RWPE1 (cell line): ENCODE results near the gene NOL9.

Experiments used
- CTCF ChIA-PET: fragments of 350-600 bp; sonication (Branson Sonifier 250); formaldehyde crosslinking; extraction: SDS; loops from one replicate; lab custom pipeline; 2021; lab: Yijun Ruan, JAX
- POLR2A ChIA-PET: fragments of 400-600 bp; formaldehyde crosslinking; extraction: SDS; loops from one replicate; lab custom pipeline; 2020; ENCODE audit warnings: antibody characterized with exemption; ENCODE audit not compliant: low non-redundant PET; lab: Yijun Ruan, JAX
- DNase-seq: peaks from one replicate; pipeline ENCODE4 v3.0.0; 2012; ENCODE audit warnings: low spot score
- H3K27ac ChIP-seq: fragments of 450-650 bp; 2 replicates; pipeline ENCODE4 v1.5.1; 2017
- TF ChIP-seq, protein P1 (sequence below): fragments of 450-650 bp; conservative IDR thresholded peaks from 2 replicates; pipeline ENCODE4 v1.5.1; 2017; ENCODE audit warnings: low read depth, mild to moderate bottlenecking

The NOL9 gene

DNA sequence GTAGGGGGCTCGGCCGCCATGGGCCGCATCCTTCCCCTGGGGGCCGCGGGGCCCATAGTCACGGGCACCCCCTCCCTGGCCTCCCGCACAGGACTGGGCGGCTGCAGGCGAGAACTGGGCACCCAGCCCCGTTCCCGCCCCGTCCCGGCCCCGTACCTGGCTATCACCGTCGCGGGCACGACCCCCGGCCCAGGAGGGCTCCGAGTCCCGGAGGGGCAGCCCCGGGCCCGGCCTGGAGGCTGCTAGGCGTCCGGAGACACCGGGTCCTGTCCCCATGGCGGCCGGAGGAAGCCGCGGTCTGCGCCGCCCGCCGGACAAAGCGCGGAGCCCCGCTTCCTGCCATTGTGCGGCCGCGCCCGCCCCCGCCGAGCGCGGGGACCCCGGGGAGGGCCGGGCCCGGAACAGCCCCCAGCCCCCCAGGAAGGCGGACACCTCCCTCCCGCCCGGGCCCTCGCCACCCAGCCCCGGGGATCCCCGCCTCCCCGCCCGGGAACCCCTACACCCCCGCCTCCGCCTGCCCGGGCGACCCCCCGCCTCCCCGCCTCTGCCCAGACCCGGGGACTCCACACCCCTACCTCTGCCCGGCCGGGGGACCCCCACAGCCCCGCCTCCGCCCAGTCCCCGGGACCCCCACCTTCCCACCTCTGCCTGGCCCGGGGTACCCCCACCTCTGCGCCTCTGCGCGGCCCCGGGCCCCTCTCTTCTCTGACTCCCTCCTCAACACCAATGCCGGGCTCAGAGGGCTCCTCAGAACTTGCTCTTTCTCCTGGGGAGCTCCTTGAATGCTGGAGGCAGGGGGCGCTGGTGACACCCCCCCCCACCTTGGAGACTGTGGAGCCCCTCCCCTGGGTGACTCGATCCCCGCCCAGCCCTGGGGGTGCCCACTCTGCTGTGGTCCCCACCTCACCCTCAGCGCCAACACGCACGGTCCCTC, 68.9 kb downstream of the NOL9 start:
- ChIA-PET CTCF (interaction anchor here (0.5 to 1.4 kb wide), 15 partner anchors 13 to 360 kb away, joined by 3 to 5 read pairs (median 3); no protein-coding TSS in a partner anchor), POLR2A (no interaction called here)
- TF ChIP-seq, protein P1, sequence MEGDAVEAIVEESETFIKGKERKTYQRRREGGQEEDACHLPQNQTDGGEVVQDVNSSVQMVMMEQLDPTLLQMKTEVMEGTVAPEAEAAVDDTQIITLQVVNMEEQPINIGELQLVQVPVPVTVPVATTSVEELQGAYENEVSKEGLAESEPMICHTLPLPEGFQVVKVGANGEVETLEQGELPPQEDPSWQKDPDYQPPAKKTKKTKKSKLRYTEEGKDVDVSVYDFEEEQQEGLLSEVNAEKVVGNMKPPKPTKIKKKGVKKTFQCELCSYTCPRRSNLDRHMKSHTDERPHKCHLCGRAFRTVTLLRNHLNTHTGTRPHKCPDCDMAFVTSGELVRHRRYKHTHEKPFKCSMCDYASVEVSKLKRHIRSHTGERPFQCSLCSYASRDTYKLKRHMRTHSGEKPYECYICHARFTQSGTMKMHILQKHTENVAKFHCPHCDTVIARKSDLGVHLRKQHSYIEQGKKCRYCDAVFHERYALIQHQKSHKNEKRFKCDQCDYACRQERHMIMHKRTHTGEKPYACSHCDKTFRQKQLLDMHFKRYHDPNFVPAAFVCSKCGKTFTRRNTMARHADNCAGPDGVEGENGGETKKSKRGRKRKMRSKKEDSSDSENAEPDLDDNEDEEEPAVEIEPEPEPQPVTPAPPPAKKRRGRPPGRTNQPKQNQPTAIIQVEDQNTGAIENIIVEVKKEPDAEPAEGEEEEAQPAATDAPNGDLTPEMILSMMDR, result no peak
- H3K27ac ChIP-seq, result peak overlapping the region; percentile 100
- DNase-seq, result no peak

DNA sequence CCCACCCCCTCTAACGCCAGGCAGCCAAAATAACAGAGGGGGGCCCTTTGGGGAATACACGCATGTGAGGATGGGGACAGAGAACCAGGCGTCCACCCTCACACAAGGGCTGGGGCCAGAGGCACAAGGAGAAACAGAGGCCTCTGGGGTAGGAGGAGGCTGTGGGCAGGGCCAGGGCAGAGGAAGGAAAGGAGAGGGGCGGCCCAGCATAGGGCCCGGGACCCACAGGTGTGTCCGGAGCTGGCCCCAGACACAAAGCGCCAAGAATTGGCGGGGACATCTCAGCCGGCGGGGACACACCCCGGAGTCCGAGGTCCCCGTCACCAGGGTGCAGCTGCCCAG, 69.5 kb downstream of the NOL9 start:
- POLR2A ChIA-PET, result no interaction called here
- DNase-seq, result no peak
- CTCF ChIA-PET, result interaction anchor here (0.6 to 1.1 kb wide), 2 partner anchors 13 to 128 kb away, joined by 3 read pairs; no protein-coding TSS in a partner anchor
- TF ChIP-seq, protein P1, result no peak
- H3K27ac ChIP-seq, result peak overlapping the region; percentile 100

DNA sequence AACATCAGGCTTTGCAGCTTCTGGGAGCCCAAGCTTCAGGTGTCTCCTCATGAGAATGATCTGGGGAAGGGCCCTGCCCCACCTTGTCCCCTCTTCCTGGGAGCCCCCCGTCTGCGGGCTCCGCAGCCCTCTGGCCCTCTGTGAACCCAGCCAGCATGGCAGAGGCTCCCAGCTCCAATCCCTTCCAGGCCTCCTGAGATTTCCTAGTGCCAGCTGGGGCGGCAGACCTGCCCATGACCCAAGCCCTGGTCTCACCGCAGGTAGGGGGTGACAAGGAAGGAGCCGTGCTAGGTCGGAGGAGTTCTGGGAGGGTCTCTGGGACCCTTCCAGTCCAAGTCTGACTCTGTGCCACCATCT, 70.6 kb downstream of the NOL9 start:
- peak overlapping the region; percentile 100 for H3K27ac ChIP-seq
- TF ChIP-seq, protein P1, result no peak
- DNase-seq, result no peak
- POLR2A ChIA-PET, result no interaction called here
- CTCF ChIA-PET, result interaction anchor here (0.7 to 1.1 kb wide), 2 partner anchors 8 to 11 kb away, joined by 3 to 5 read pairs; no protein-coding TSS in a partner anchor

DNA sequence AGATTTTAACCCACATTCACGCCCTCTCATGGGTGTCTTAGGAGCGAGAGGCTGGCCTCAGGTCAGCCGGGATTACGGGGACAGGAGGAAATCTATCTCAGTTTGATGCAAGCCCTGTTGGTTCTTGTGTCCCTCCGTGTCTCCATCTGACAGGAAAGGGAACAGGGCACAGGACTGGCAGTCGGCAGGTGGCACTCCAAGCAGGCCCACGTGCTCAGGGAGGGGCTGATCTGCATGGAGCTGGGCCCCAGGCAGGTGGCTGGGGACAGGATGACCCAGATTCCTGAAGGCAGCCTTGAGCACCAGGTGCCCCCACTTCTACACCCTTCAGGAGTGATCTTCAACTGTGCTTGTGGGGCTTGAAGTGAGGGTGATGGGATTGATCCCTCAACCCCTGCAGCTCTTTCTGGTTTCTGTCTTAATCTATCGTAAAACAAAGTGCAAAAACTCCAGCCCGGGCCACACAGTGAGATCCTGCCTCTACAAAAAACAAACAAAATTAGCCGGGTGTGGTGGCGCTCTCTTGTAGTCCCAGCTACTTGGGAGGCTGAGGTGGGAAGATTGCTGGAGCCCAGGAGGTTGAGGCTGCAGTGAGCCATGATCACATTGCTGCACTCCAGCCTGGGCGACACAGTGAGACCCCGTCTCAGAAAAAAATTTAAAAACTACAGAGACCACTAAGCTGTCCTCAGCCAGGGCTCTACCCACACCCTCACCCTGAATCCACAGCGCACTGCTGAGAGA, 71.1 kb downstream of the NOL9 start:
- ChIA-PET CTCF (interaction anchor here (0.6 to 1.1 kb wide), 2 partner anchors 11 to 351 kb away, joined by 3 to 7 read pairs; no protein-coding TSS in a partner anchor), POLR2A (no interaction called here)
- H3K27ac ChIP-seq, result peak overlapping the region; percentile 100
- DNase-seq, result no peak
- TF ChIP-seq, protein P1, result no peak

DNA sequence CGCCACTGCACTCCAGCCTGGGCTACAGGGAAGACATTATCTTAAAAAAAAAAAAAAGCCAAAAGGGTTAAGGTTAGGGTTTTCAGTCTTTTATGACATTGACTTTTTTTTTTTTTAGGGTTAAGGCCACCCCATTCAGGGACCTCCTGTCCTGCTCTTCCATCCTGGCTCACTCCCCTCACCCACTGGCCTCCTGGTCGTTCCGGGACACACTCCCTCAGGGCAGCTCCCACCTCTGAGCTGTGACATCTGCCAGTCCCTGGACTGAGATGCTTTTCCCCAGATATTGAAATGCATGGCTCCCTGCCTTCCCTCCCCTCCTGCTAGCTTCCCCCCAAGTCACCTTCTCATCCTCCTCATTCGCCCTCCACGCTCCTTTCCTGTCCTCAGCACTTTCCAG, 72.5 kb downstream of the NOL9 start:
- peak overlapping the region; percentile 48 for H3K27ac ChIP-seq
- TF ChIP-seq, protein P1, result no peak
- CTCF ChIA-PET, result interaction anchor here (1.3 kb wide), 1 partner anchor 8 kb away, joined by 9 read pairs; no protein-coding TSS in a partner anchor
- POLR2A ChIA-PET, result no interaction called here
- no peak for DNase-seq

DNA sequence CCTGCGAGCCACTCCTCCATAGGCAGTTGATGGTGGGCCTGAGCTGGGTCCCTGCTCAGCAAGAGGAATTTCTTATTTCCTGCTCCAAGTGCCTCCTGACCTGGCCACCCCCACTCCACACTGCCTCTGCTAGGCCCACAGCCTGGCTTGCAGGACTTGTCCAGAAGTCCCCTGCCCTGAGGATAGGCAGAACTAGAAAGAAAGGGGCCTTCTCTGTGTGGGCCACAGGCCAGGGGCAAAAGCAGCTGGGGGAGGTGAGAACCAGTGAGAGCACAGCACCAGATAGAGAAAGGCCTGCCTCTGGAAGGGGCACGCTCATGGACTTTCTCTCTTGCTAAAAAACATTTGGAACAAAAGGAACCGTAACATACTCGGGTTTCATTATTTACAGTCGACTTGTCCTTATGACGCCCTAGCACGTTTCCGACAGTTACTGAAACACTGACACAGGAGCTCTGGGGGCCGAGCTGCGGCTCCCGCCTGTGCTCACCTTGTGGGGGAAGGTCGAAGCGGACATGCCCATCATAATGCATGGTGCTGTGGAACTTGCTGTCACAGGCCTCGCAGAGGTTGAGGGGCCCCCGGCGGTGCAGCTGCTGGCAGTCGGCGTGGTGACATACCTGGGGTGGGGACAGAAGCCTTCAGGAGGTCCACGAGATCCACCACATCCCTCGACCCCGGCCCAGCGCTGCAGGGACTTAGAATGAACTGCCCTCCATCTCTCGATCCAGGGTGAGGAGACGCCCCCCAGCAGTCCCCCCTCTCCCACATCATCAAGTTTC, 77.1 kb downstream of the NOL9 start:
- DNase-seq, result no peak
- TF ChIP-seq, protein P1, result no peak
- ChIA-PET CTCF (interaction anchor here (0.6 to 1.3 kb wide), 4 partner anchors 17 to 288 kb away, joined by 3 to 8 read pairs (median 6); no protein-coding TSS in a partner anchor), POLR2A (interaction anchor here (0.6 kb wide), 1 partner anchor 76 kb away, joined by 7 read pairs; no protein-coding TSS in a partner anchor)
- peak overlapping the region; percentile 79 for H3K27ac ChIP-seq
